ENCODE measurements around the gene NFASC. TPM values are rescaled to one million over a fixed set of nuclear protein-coding genes. Genes with fewer than 3 reads are reported as not detected.

Gene NFASC
- total and polyA plus RNA-seq, 2 donors: 0.14 to 1.4 TPM

DNA sequence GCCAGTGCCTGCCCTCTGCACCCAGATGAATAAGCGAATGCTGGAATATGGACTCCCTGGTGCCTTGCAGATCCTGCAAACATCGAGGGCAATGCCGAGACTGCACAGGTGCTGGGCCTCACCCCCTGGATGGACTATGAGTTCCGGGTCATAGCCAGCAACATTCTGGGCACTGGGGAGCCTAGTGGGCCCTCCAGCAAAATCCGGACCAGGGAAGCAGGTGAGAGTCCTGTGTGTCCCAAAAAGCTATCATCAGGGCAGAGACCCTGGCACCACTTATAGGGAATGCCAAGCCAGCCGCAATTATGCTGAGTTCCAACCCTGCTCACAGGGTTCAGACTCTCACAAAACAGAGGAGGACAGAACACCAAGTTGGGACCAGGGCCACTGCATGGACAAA lies 196.4 kb downstream of the NFASC start:
- H3K27ac ChIP-seq (ENCODE audit: low read depth in 1 of 2, low read length in 1 of 2): no peak overlapping the region
- DNase-seq (ENCODE audit: low read depth in 6 of 9, low spot score in 9 of 9): no peak
- H3K4me1 ChIP-seq (ENCODE audit: control insufficient read depth in 2 of 2, insufficient read depth in 2 of 2, low read length in 2 of 2): no peaks in the 10 kb centered on the region
- 95% methylated on average over 6 of the region's 6 CpGs for WGBS
- H3K4me3 ChIP-seq (ENCODE audit: low read length in 2 of 2): no peak overlapping the region
- H3K27me3 ChIP-seq (ENCODE audit: control insufficient read depth in 2 of 2, insufficient read depth in 1 of 2, low read length in 1 of 2): no peaks in the 10 kb centered on the region
- H3K9me3 ChIP-seq (ENCODE audit: control insufficient read depth in 2 of 2, insufficient read depth in 1 of 2, low read length in 1 of 2): no peaks in the 10 kb centered on the region
- H3K36me3 ChIP-seq (ENCODE audit: control insufficient read depth in 2 of 2, insufficient read depth in 2 of 2, low read length in 1 of 2): no peaks in the 10 kb centered on the region

DNA sequence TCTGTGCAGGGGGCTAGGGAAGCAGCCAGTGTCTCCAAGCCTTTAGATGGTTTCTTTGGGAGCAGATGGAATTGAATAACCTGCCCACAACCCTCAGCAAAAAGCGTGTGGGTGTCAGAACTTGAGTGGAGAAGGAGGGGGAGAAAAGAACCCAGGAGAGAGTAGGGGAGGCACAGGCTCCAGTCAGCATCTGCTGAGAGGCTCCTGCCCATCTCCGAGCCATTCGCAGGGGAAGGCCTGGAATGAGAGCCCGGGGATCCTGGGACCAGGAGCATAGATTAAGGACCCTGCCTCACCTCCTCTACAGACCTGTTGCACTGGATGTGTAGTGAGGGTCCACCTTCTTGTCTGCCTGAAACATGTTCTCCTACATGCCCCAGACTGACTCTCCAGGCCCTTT lies 197.3 kb downstream of the NFASC start:
- H3K36me3 ChIP-seq (ENCODE audit: control insufficient read depth in 2 of 2, insufficient read depth in 2 of 2, low read length in 1 of 2): no peaks in the 10 kb centered on the region
- H3K27me3 ChIP-seq (ENCODE audit: control insufficient read depth in 2 of 2, insufficient read depth in 1 of 2, low read length in 1 of 2): no peaks in the 10 kb centered on the region
- WGBS: 96% methylated on average over 4 of the region's 4 CpGs
- no peaks in the 10 kb centered on the region for H3K9me3 ChIP-seq (ENCODE audit: control insufficient read depth in 2 of 2, insufficient read depth in 1 of 2, low read length in 1 of 2)
- DNase-seq (ENCODE audit: low read depth in 6 of 9, low spot score in 9 of 9): no peak
- H3K27ac ChIP-seq (ENCODE audit: low read depth in 1 of 2, low read length in 1 of 2): no peak overlapping the region
- H3K4me3 ChIP-seq (ENCODE audit: low read length in 2 of 2): no peak overlapping the region
- no peaks in the 10 kb centered on the region for H3K4me1 ChIP-seq (ENCODE audit: control insufficient read depth in 2 of 2, insufficient read depth in 2 of 2, low read length in 2 of 2)

DNA sequence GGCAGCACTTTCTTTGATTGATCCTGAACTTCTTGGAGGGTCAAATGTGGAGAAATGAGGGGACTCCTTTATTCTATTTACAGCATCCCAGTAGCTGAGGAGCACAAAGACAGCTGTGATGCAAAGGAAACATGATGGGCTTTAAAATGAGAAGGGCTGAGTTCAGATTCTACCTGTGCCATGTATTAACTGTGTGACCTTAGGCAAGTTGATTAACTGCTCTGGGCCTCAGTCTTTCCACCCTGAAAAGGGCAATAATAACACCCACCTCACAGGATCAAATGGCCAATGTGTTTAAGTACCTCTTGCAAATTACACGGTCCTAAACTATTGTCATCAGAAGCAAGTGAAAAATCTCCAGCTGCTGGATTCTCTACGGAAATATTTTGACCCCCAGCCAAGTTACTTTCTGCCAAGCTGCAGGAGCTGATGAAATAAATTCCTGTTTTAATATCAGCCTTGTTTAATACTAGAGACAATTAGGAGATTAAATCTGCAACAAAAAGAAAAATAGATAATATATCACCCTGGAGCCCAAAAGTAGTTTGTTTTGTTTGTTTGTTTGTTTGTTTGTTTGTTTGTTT lies 197.9 kb downstream of the NFASC start:
- 94% methylated on average over 2 of the region's 2 CpGs for WGBS
- no peak overlapping the region for H3K27ac ChIP-seq (ENCODE audit: low read depth in 1 of 2, low read length in 1 of 2)
- no peaks in the 10 kb centered on the region for H3K4me1 ChIP-seq (ENCODE audit: control insufficient read depth in 2 of 2, insufficient read depth in 2 of 2, low read length in 2 of 2)
- no peaks in the 10 kb centered on the region for H3K36me3 ChIP-seq (ENCODE audit: control insufficient read depth in 2 of 2, insufficient read depth in 2 of 2, low read length in 1 of 2)
- no peak for DNase-seq (ENCODE audit: low read depth in 6 of 9, low spot score in 9 of 9)
- no peak overlapping the region for H3K4me3 ChIP-seq (ENCODE audit: low read length in 2 of 2)
- no peaks in the 10 kb centered on the region for H3K27me3 ChIP-seq (ENCODE audit: control insufficient read depth in 2 of 2, insufficient read depth in 1 of 2, low read length in 1 of 2)
- H3K9me3 ChIP-seq (ENCODE audit: control insufficient read depth in 2 of 2, insufficient read depth in 1 of 2, low read length in 1 of 2): no peaks in the 10 kb centered on the region

DNA sequence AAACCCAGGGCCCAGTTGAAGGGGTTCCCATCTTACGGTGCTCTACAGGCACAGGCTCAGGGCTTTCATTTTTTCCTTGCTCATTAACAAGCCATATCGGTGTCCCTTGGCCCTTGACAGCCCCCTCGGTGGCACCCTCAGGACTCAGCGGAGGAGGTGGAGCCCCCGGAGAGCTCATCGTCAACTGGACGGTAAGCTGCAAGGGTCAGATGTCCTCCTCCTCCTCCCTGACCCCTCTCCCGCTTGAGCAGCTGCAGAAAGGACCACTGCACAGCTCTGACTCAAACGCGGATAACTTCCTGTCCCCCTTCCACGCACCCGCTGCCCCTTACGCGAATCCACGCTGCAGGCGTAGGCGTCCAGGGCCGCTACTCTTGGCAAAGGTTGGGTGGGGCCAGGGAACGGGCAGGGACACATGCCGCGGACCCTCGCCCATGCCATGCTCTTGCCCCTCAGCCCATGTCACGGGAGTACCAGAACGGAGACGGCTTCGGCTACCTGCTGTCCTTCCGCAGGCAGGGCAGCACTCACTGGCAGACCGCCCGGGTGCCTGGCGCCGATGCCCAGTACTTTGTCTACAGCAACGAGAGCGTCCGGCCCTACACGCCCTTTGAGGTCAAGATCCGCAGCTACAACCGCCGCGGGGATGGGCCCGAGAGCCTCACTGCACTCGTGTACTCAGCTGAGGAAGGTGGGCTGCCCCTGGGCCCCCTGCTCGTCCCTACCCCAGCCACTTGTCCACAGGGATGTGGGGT lies 198.9 kb downstream of the NFASC start:
- Histone ChIP-seq H3K4me1 (ENCODE audit: control insufficient read depth in 2 of 2, insufficient read depth in 2 of 2, low read length in 2 of 2) (no peaks in the 10 kb centered on the region), H3K27ac (ENCODE audit: low read depth in 1 of 2, low read length in 1 of 2) (no peak overlapping the region), H3K36me3 (ENCODE audit: control insufficient read depth in 2 of 2, insufficient read depth in 2 of 2, low read length in 1 of 2) (no peaks in the 10 kb centered on the region), H3K9me3 (ENCODE audit: control insufficient read depth in 2 of 2, insufficient read depth in 1 of 2, low read length in 1 of 2) (no peaks in the 10 kb centered on the region), H3K27me3 (ENCODE audit: control insufficient read depth in 2 of 2, insufficient read depth in 1 of 2, low read length in 1 of 2) (no peaks in the 10 kb centered on the region), H3K4me3 (ENCODE audit: low read length in 2 of 2) (no peak overlapping the region)
- WGBS: 94% methylated on average over 42 of the region's 42 CpGs
- DNase-seq (ENCODE audit: low read depth in 6 of 9, low spot score in 9 of 9): no peak

DNA sequence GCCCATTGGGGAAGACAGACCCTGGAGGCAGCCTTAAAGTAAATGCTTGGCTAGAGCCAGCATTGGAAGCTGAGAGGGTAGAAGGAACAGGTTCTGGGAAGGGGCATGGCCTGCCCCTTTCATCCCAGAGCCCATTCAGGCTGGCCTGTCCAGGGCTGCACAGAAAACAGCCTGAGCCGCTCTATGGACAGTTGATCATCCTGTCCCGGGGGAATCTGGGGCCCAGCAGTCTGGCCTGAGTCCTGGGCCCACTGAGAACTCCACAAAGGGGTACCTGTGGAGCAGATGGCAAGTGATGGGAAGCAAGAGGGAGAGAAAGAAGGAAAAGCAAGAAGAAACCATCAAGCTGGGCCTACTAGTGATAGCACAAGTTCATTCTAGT lies 200.4 kb downstream of the NFASC start:
- H3K9me3 ChIP-seq (ENCODE audit: control insufficient read depth in 2 of 2, insufficient read depth in 1 of 2, low read length in 1 of 2): no peaks in the 10 kb centered on the region
- H3K4me3 ChIP-seq (ENCODE audit: low read length in 2 of 2): no peak overlapping the region
- DNase-seq (ENCODE audit: low read depth in 6 of 9, low spot score in 9 of 9): no peak
- WGBS: 96% methylated on average over 2 of the region's 2 CpGs
- no peaks in the 10 kb centered on the region for H3K36me3 ChIP-seq (ENCODE audit: control insufficient read depth in 2 of 2, insufficient read depth in 2 of 2, low read length in 1 of 2)
- no peaks in the 10 kb centered on the region for H3K27me3 ChIP-seq (ENCODE audit: control insufficient read depth in 2 of 2, insufficient read depth in 1 of 2, low read length in 1 of 2)
- no peak overlapping the region for H3K27ac ChIP-seq (ENCODE audit: low read depth in 1 of 2, low read length in 1 of 2)
- no peaks in the 10 kb centered on the region for H3K4me1 ChIP-seq (ENCODE audit: control insufficient read depth in 2 of 2, insufficient read depth in 2 of 2, low read length in 2 of 2)

DNA sequence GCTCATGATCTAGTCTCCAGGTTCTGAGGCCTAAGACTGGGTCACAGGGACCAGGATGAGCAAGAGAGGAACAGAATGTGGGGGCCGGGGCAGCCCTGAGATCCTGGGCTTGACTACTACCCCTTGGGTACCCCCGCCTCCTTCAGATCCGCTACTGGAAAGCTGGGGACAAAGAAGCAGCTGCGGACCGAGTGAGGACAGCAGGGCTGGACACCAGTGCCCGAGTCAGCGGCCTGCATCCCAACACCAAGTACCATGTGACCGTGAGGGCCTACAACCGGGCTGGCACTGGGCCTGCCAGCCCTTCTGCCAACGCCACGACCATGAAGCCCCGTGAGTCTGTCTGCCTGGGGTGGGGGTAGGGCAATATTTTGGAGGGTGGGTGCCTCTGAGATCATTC lies 201.1 kb downstream of the NFASC start:
- no peak for DNase-seq (ENCODE audit: low read depth in 6 of 9, low spot score in 9 of 9)
- WGBS: 88% methylated on average over 12 of the region's 12 CpGs

DNA sequence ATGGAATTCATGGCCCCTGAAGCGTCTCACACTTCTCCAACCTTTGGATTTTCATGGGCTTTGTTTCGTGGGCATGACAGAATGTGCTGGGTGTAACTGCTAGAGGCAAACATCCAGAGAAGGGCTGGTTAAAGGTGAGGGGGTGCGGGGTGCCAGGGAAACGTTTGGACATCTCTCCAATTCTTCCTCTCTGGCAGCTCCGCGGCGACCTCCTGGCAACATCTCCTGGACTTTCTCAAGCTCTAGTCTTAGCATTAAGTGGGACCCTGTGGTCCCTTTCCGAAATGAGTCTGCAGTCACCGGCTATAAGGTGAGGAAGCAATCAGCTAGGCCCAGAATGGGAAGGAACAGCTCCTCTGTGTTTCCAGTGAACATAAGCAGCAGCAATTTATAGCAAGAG lies 201.6 kb downstream of the NFASC start:
- no peaks in the 10 kb centered on the region for H3K27me3 ChIP-seq (ENCODE audit: control insufficient read depth in 2 of 2, insufficient read depth in 1 of 2, low read length in 1 of 2)
- DNase-seq (ENCODE audit: low read depth in 6 of 9, low spot score in 9 of 9): no peak
- WGBS: 96% methylated on average over 9 of the region's 9 CpGs

More for the DNA sequence above, 201.1 kb downstream of the NFASC start:
- Histone ChIP-seq H3K27ac (ENCODE audit: low read depth in 1 of 2, low read length in 1 of 2) (no peak overlapping the region), H3K4me1 (ENCODE audit: control insufficient read depth in 2 of 2, insufficient read depth in 2 of 2, low read length in 2 of 2) (no peaks in the 10 kb centered on the region), H3K4me3 (ENCODE audit: low read length in 2 of 2) (no peak overlapping the region), H3K36me3 (ENCODE audit: control insufficient read depth in 2 of 2, insufficient read depth in 2 of 2, low read length in 1 of 2) (no peaks in the 10 kb centered on the region), H3K27me3 (ENCODE audit: control insufficient read depth in 2 of 2, insufficient read depth in 1 of 2, low read length in 1 of 2) (no peaks in the 10 kb centered on the region), H3K9me3 (ENCODE audit: control insufficient read depth in 2 of 2, insufficient read depth in 1 of 2, low read length in 1 of 2) (no peaks in the 10 kb centered on the region)

More for the DNA sequence above, 201.6 kb downstream of the NFASC start:
- Histone ChIP-seq H3K27ac (ENCODE audit: low read depth in 1 of 2, low read length in 1 of 2) (no peak overlapping the region), H3K4me3 (ENCODE audit: low read length in 2 of 2) (no peak overlapping the region), H3K4me1 (ENCODE audit: control insufficient read depth in 2 of 2, insufficient read depth in 2 of 2, low read length in 2 of 2) (no peaks in the 10 kb centered on the region), H3K36me3 (ENCODE audit: control insufficient read depth in 2 of 2, insufficient read depth in 2 of 2, low read length in 1 of 2) (no peaks in the 10 kb centered on the region), H3K9me3 (ENCODE audit: control insufficient read depth in 2 of 2, insufficient read depth in 1 of 2, low read length in 1 of 2) (no peaks in the 10 kb centered on the region)

Other genes with a start within 250 kb of the NFASC start
- 0.66 TPM for gene LRRN2, start 185.1 kb upstream of the NFASC start, total RNA-seq
- 3.0 TPM for gene LRRN2, start 185.1 kb upstream of the NFASC start, polyA plus RNA-seq
- 0.28 TPM for gene CNTN2, start 172.3 kb downstream of the NFASC start, total RNA-seq
- gene CNTN2, start 172.3 kb downstream of the NFASC start, polyA plus RNA-seq: 0.27 TPM
- gene TMEM81, start 213.6 kb downstream of the NFASC start, total RNA-seq: 1.7 TPM
- 4.6 TPM for gene TMEM81, start 213.6 kb downstream of the NFASC start, polyA plus RNA-seq